Measurements from ENCODE around the gene PSORS1C1.

The PSORS1C1 gene

DNA sequence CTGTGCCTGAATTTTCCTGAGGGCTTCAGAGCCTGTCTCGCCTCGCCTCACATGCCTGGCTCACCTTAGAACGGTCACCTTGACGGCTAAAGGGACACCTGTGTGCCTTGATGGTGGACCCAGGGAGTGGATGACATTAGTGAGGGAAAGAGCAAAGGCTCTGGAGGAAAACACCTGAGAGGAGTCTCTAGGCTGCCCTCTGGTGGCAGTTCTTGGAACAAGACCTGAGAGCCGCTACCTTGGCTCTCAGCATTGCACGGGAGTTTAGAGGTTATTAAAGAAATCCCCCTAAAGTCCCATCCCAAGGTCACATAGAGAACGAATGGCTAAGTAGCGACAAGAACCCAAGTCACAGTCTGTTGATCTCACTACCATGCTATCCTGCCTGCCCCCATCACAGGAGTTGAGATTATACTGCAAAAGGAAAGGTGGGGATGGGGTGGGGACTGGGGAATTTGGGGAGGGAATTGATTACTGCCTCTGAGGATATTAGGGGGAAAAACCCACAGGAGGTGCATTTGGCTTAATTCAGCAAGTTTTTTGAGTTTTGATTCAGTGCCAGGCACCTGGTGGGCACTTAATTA is 13.6 kb downstream of the PSORS1C1 start:
- peak; percentile 73 for DNase-seq

GRCh38 chr6:31129130-31129529 is 14.5 kb downstream of the PSORS1C1 start:
- no peak for DNase-seq

GRCh38 chr6:31130751-31131150 is 16.2 kb downstream of the PSORS1C1 start:
- DNase-seq: no peak

DNA sequence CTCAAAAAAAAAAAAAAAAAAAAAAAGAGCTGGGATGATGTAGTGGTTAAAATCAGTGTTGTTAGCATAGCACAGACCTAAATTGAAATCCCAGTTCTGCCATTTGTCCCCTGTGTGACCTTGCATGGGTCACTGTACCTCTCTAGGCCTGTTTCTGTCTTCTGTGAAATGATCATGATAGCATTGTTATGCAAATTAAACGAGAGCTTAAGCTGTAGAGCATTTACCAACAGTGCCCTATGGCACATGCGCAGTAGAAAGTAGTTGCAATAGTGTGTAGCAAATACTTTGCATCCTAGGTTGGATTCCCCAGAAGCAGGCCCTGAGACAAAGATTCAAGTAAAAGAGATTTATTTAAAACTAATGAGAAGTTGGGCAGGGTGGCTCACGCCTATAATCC is 17.0 kb downstream of the PSORS1C1 start:
- no peak for DNase-seq

GRCh38 chr6:31132806-31133205 is 18.2 kb downstream of the PSORS1C1 start:
- DNase-seq: no peak

DNA sequence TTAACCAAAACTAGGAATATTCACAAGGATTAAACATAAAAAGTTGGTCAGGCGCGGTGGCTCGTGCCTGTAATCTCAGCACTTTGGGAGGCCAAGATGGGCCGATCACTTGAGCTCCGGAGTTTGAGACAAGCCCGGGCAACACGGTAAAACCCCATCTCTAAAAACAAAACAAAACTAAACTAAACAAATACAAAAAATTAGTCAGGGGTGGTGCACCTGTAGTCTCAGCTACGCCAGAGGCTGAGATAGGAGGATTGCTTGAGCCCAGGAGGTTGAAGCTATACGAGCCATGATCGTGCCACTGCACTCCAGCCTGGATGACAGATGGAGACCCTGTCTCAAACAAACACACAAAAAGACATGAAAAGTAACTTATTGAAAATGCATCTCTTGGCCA is 21.1 kb downstream of the PSORS1C1 start:
- DNase-seq: no peak

DNA sequence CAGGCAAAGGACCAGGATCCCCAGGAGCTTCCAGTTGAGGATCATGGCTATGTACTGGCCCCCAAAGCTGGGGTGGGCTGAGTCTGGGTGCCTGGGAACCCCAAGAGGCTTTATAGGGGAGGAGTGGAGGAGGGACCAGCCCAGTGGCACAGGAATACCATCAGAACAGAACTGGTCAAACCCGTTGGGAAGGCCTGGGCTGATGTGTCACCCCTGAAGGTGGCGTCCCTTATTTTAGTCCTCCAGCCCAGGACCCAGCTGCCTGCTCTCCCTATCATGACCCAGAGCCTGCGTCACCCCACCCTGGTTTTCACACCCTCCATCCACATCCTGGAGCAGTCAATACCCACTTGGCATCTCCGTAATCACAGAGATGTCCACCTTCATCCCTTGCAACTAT is 24.4 kb downstream of the PSORS1C1 start, which contains the start of gene PSORS1C2:
PSORS1C2 (minus strand) TSS at position 85 of the 400 bp plus-strand sequence; CDS start at position 45, 40 bp downstream.
- no peak for DNase-seq

GRCh38 chr6:31139599-31139998 is 25.0 kb downstream of the PSORS1C1 start:
- DNase-seq: no peak

DNA sequence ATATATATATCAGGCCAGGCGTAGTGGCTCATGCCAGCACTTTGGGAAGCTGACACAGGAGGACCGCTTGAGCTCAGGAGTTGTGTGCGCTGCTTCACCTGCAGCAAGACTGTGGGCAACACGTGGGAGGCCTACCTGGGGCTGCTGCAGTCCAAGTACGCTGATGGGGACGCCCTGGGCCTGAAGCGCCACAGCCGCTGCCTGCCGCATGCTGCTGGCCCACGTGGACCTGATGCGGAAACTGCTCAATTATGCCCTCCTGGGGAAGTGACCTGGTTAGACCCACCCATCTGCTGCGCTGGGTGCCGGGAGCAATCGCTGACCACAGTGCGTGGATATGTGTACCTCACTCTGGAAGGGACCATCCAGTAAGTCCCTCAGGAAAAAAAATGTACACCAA is 26.0 kb downstream of the PSORS1C1 start:
- DNase-seq: no peak

GRCh38 chr6:31142361-31142761 is 27.8 kb downstream of the PSORS1C1 start:
- no peak for DNase-seq

- DNase-seq: no peak
Observed at GRCh38 chr6:31143148-31143547, 28.5 kb downstream of the PSORS1C1 start.

GRCh38 chr6:31144296-31144969 is 29.8 kb downstream of the PSORS1C1 start:
- DNase-seq: no peak

DNA sequence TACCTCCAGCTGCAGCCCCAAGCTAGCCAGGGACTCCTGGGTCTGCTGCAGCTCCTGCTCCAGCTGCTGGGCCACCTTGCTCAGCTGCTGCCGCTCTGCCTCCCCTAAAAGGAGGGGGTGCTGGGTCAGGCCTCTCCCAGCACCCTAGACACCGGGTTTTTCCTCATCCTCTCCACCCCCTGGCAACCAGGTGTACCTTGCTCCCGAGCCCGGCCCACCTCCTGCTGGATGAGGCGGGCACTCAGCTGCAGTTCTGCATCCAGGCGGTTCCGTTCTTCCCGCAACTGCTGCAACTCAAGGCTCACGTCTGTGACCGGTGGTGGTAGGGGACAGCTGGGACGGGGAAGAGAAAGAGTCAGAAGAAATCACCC is 30.4 kb downstream of the PSORS1C1 start:
- DNase-seq: no peak

GRCh38 chr6:31145386-31145785 is 30.8 kb downstream of the PSORS1C1 start:
- no peak for DNase-seq

GRCh38 chr6:31149827-31150447 is 35.3 kb downstream of the PSORS1C1 start:
- no peak for DNase-seq

DNA sequence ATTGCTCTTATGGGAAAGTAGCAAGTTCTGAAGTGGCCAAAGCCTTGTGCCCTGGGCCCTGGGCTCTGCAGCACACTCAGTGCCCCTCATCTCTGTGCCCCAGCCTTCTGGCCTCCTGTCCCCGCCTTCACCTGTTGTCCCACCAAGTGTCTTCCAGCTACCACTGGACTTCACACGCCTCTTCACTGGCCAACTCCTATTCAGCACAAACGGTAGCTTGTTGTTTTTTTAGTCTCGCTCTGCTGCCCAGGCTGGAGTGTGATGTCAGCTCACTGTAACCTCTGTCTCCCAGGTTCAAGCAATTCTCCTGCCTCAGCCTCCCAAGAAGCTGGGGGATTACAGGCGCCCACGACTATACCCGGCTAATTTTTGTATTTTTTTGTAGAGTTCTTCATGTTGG is 38.2 kb downstream of the PSORS1C1 start:
- DNase-seq: no peak

GRCh38 chr6:31154436-31154835 is 39.8 kb downstream of the PSORS1C1 start:
- DNase-seq: no peak

GRCh38 chr6:31156641-31157040 is 42.0 kb downstream of the PSORS1C1 start:
- DNase-seq: no peak

DNA sequence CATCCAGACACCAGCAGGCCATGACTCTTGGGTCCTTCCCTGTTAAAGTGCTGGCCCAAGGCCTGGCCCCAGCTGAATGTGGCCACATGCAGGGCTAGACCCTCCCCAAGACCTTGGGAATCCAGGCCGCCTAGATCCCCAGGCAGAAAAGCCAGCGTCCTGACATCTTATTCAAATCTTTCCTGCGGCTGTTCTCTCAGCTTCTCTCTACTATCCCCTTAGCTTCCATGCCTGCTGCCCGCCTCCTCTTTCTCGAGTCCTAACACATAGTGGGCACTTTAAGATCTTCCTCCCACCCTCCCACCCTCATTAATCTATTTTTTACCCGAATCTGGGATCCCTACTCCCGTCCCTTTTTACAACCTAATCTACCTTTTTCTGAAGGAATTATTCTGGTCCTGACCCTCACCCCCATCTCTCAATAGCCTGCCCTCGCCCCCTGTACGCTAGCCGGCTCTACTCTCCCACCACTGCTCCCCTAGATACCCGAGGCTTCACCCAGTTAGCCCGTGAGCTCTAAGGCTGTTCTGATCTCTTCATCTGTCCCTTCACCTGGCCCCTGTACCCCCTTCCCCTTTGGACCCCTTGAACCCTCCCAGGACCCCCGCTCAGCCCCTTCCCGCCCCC is 43.0 kb downstream of the PSORS1C1 start, which contains the start of gene CCHCR1:
CCHCR1 (minus strand) TSS at position 290 of the 627 bp plus-strand sequence; CDS start at position 88, 202 bp downstream.
- no peak for DNase-seq

DNA sequence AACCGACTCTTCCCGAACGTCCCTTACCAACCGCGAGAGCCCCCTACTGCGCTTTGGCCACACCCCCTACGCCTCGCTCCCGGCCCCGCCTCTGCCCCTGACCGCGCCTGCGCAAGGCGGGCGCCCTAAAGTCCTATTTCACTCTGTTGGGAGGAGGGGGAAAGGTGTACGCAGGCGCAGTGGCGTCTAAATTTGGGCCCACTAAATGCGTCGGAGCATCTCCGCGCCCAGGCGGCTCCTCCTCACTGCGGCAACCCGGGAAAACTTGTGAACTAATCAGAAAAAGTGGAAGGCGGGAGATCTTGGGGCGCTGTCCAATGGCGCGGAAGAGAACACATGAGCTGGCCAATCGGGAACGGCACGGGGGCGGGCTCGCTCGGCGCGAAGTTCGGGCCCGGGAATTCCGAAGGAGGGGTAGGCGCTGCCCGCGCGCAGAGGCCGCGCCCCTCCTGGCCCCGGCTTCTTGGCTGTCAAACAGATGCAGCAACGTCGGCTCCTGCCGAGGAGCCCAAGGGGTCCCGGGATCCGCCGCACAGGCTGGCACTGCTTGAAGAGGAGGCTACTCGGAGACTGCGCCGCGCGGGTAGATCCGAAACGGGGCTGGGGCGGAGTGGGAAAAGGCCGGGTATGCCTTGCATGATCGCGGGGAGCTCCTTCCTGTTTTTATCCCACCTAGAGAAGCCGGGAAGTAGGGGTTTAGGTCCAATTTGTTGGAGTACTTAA is 43.7 kb downstream of the PSORS1C1 start, which contains the start of gene TCF19:
TCF19 (plus strand) TSS at position 450 of the 723 bp plus-strand sequence. CDS start 881 bp downstream, outside the sequence.
- DNase-seq: peak; percentile 99

DNA sequence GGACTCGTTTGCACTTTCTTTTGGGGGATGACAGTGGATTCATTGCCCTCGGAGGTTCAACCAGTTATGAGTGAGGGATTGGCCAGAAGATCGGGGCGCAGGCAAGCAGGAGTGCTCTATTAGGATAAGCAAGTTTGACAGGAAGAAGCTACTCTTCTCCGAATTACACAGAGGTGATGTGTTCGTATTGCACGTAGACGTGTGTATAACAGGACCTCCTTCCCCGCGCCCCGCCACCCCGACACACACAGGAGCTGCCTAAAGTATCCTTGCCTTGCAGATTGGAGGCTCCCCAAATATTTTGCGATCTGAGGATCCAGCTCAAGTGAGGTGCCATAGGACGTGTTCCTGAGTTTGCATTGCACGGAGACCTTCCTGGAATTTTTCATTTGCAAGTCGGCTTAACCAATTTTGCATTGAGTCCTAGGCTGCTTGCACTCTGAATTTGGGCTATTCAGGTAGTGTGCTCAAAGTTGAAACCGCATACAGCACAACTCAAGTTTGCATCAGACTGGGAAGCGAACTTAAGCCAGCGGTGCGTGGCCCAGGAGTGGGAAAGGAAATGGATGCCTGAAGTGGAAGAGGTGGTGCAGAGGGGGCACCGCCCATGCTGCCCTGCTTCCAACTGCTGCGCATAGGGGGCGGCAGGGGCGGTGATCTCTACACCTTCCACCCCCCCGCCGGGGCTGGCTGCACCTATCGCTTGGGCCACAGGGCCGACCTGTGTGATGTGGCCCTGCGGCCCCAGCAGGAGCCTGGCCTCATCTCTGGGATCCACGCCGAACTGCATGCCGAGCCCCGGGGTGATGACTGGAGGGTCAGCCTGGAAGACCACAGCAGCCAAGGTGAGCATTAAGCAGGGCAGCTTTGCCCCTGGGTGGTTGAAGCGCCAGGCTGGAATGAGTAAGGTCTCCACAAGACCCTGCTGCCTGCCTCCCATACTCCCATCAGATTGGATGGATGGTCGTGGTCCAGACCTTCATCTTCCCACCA is 44.6 kb downstream of the PSORS1C1 start:
- DNase-seq: no peak

Data from stimulated activated CD4-positive, alpha-beta T cell treated with anti-CD3 and anti-CD28 coated beads, Interleukin-4, amount 100 ng/mL, for 1 hour (primary cell).